Activated T-cell treated with anti-CD3 and anti-CD28 coated beads for 1 hour (primary cell): ENCODE results near the gene IL9R.
"Not testable (repeated sequence)": the region's sequence is repeated elsewhere in the genome, so short reads cannot be mapped to it uniquely, and the experiment has no call there.

Experiments
- DNase-seq: peaks from one replicate; pipeline ENCODE4 v3.0.0-alpha.2; 2020; ENCODE audit warnings: low read depth

IL9R gene

GRCh38 chrX:155998761-155999510, 1.4 kb downstream of the IL9R start:
- no peak for DNase-seq

GRCh38 chrX:155999751-156000150, 2.3 kb downstream of the IL9R start:
- DNase-seq = not testable (repeated sequence)

GRCh38 chrX:156000361-156000926, 2.9 kb downstream of the IL9R start:
- DNase-seq = no peak

GRCh38 chrX:156001001-156001666, 3.6 kb downstream of the IL9R start:
- DNase-seq = no peak

GRCh38 chrX:156001667-156002021, 4.1 kb downstream of the IL9R start:
- DNase-seq = no peak

GRCh38 chrX:156002507-156002906, 5.0 kb downstream of the IL9R start:
- DNase-seq = no peak

GRCh38 chrX:156003486-156004185, 6.1 kb downstream of the IL9R start:
- no peak for DNase-seq

GRCh38 chrX:156004256-156004655, 6.8 kb downstream of the IL9R start:
- DNase-seq = no peak

GRCh38 chrX:156004740-156005139, 7.2 kb downstream of the IL9R start:
- DNase-seq = no peak

- DNase-seq = no peak
Observed at GRCh38 chrX:156005144-156005543, 7.6 kb downstream of the IL9R start.

GRCh38 chrX:156006468-156006867, 9.0 kb downstream of the IL9R start:
- not testable (repeated sequence) for DNase-seq

GRCh38 chrX:156008379-156008778, 10.9 kb downstream of the IL9R start:
- not testable (repeated sequence) for DNase-seq

- no peak for DNase-seq
Observed at GRCh38 chrX:156008915-156009314, 11.4 kb downstream of the IL9R start.

GRCh38 chrX:156009691-156010090, 12.2 kb downstream of the IL9R start:
- not testable (repeated sequence) for DNase-seq

GRCh38 chrX:156013286-156013953, 15.9 kb downstream of the IL9R start:
- DNase-seq = not testable (repeated sequence)

GRCh38 chrX:156019846-156020245, 22.4 kb downstream of the IL9R start:
- not testable (repeated sequence) for DNase-seq

- DNase-seq = not testable (repeated sequence)
Observed at GRCh38 chrX:156023002-156023401, 25.5 kb downstream of the IL9R start.

- DNase-seq = not testable (repeated sequence)
Observed at GRCh38 chrX:156024949-156025492, 27.5 kb downstream of the IL9R start.

GRCh38 chrX:156028653-156029237, 31.2 kb downstream of the IL9R start:
- not testable (repeated sequence) for DNase-seq

GRCh38 chrX:156029296-156029695, 31.8 kb downstream of the IL9R start:
- DNase-seq = not testable (repeated sequence)

GRCh38 chrX:156029707-156030442, 32.4 kb downstream of the IL9R start:
- not testable (repeated sequence) for DNase-seq
